Kidney (tissue), 14 donors: ENCODE data around the gene PSMC3. TPM values are rescaled to one million over a fixed set of nuclear protein-coding genes. Genes with fewer than 3 reads are reported as not detected.
A peak's percentile ranks its signal among the peaks of the same experiment; 100 is the strongest.

Experiments used
- DNase-seq, 5 donors: peaks; one replicate each; pipeline ENCODE4 v3.0.0-alpha.2; 2013 to 2020
- FAIRE-seq: peaks from 2 replicates; lab custom pipeline; 2012; peaks lifted over from hg19 to GRCh38; lab: Jason Lieb, UNC
- H3K27ac ChIP-seq, 2 donors: one replicate each; pipeline ENCODE4 v1.7.0; 2013; ENCODE audit warnings: low read depth in 2 of 2, low read length in 2 of 2, inconsistent platforms in 1 of 2
- H3K27me3 ChIP-seq: one replicate; pipeline ENCODE4 v1.7.1; 2013; ENCODE audit warnings: low read length, inconsistent platforms; ENCODE audit not compliant: control insufficient read depth, insufficient read depth
- H3K36me3 ChIP-seq, 3 donors: one replicate each; pipeline versions ENCODE4 v1.7.0 to v1.7.1; 2013; ENCODE audit warnings: low read length in 3 of 3, control low read depth in 1 of 3, inconsistent platforms in 1 of 3; ENCODE audit not compliant: insufficient read depth in 3 of 3, control insufficient read depth in 2 of 3
- H3K4me1 ChIP-seq, 3 donors: one replicate each; pipeline versions ENCODE4 v1.7.0 to v1.7.1; 2013; ENCODE audit warnings: low read length in 3 of 3, inconsistent platforms in 1 of 3, low read depth in 1 of 3; ENCODE audit not compliant: control insufficient read depth in 2 of 3, insufficient read depth in 2 of 3
- H3K4me3 ChIP-seq, 3 donors: one replicate each; pipeline versions ENCODE4 v1.7.0 to v1.8.1; 2013; ENCODE audit warnings: low read length in 3 of 3, control low read depth in 1 of 3, inconsistent platforms in 1 of 3
- H3K9ac ChIP-seq, 3 donors: one replicate each; pipeline versions ENCODE4 v1.7.0 to v1.7.1; 2013; ENCODE audit warnings: low read length in 3 of 3, control low read depth in 1 of 3, inconsistent platforms in 1 of 3
- H3K9me3 ChIP-seq, 3 donors: one replicate each; pipeline versions ENCODE4 v1.7.0 to v1.7.1; 2013; ENCODE audit warnings: low read length in 3 of 3, control low read depth in 1 of 3, inconsistent platforms in 1 of 3; ENCODE audit not compliant: control insufficient read depth in 2 of 3, insufficient read depth in 1 of 3
- CTCF ChIP-seq: IDR thresholded peaks from 3 replicates; pipeline ENCODE4 v1.5.1; 2012; ENCODE audit warnings: mild to moderate bottlenecking, moderate library complexity, borderline replicate concordance; ENCODE audit not compliant: insufficient read depth; ENCODE audit errors: extremely low read depth
- intact Hi-C: fragments of 100-400 bp; cut with DNase I; formaldehyde crosslinking; loops from one replicate; pipeline ENCODE4 v1.11.1; 2022
- polyA plus RNA-seq: library from polyadenylated mRNA; stranded (reverse); fragments of 350-450 nt; fragmentation: Illumina TruSeq; extraction: RNeasy Lipid Tissue Mini Kit (QIAGEN cat#74804); gene quantifications from one replicate; pipeline ENCODE4 v1.2.3, GENCODE V29; 2014; ENCODE audit warnings: low read depth, low replicate concordance; ENCODE audit not compliant: insufficient read depth
- total RNA-seq: library from RNA; stranded (reverse); fragmentation: NEBNext Ultra II Directional; extraction: Animal tissue kit (Norgen Biotek cat#: 25700); gene quantifications from one replicate; pipeline ENCODE4 v1.2.1, GENCODE V29; 2021
- donor health status: control.
- donor health status: control.
- donor health status: control.
- donor health status: control.
- donor health status: control.
- donor health status: DM: yes; HTN: yes; CAD: no.
- donor health status: Normal renal cell carcinoma (clear cell type).

PSMC3 gene
- total and polyA plus RNA-seq, 2 donors from 2014 or later = 103 to 171 TPM

GRCh38 chr11:47374720-47375019 is 51.6 kb downstream of the PSMC3 start:
- intact Hi-C loops = loop anchor here (10.0 kb wide), 1 partner anchor 80 kb away; no protein-coding TSS in a partner anchor
- Histone ChIP-seq H3K4me1 (peaks cover 0 to 3% (median 0%) of the 10 kb centered on the region in 3 donors), H3K27me3 (no peaks in the 10 kb centered on the region), H3K36me3 (no peaks in the 10 kb centered on the region), H3K9me3 (no peaks in the 10 kb centered on the region), H3K9ac (no peak overlapping the region), H3K27ac (no peak overlapping the region), H3K4me3 (no peak overlapping the region)
- TF ChIP-seq CTCF = no peak
- FAIRE-seq = no peak
- DNase-seq = peak in 1 of 5 donors; percentile 65

GRCh38 chr11:47373876-47374719 is 52.1 kb downstream of the PSMC3 start:
- no peaks in the 10 kb centered on the region for H3K27me3 ChIP-seq
- H3K36me3 ChIP-seq = no peaks in the 10 kb centered on the region
- intact Hi-C loops = loop anchor here (10.0 kb wide), 1 partner anchor 81 kb away; no protein-coding TSS in a partner anchor
- peak; percentile 76 to 90 (median 84) for DNase-seq
- no peak overlapping the region for H3K9ac ChIP-seq
- H3K9me3 ChIP-seq = no peaks in the 10 kb centered on the region
- FAIRE-seq = no peak
- TF ChIP-seq CTCF = peak; percentile 89
- H3K4me1 ChIP-seq = peaks cover 0 to 3% (median 0%) of the 10 kb centered on the region in 3 donors
- H3K27ac ChIP-seq = no peak overlapping the region
- no peak overlapping the region for H3K4me3 ChIP-seq

- intact Hi-C loops = loop anchor here (10.0 kb wide), 1 partner anchor 82 kb away; no protein-coding TSS in a partner anchor
- Histone ChIP-seq H3K9me3 (no peaks in the 10 kb centered on the region), H3K4me1 (peaks cover 0 to 3% (median 0%) of the 10 kb centered on the region in 3 donors), H3K36me3 (no peaks in the 10 kb centered on the region), H3K27ac (no peak overlapping the region), H3K4me3 (no peak overlapping the region), H3K9ac (no peak overlapping the region), H3K27me3 (no peaks in the 10 kb centered on the region)
- no peak for FAIRE-seq
- DNase-seq = no peak
- no peak for TF ChIP-seq CTCF
These were observed 53.8 kb downstream of the PSMC3 start for GRCh38 chr11:47372422-47372821.
